ENCODE results near the gene DNHD1.
A peak's percentile ranks its signal among the peaks of the same experiment; 100 is the strongest.

The DNHD1 gene

GRCh38 chr11:6598555-6598954, 101.5 kb downstream of the DNHD1 start:
- Histone ChIP-seq H3K4me1 (ENCODE audit: control insufficient read depth in 1 of 2, insufficient read depth in 2 of 2, low read length in 2 of 2) (peaks cover 10 to 45% of the 10 kb centered on the region in 2 donors), H3K27ac (ENCODE audit: low read length) (no peak overlapping the region), H3K4me3 (ENCODE audit: low read depth in 1 of 2, low read length in 2 of 2) (no peak overlapping the region), H3K27me3 (ENCODE audit: low read depth, low read length) (no peaks in the 10 kb centered on the region), H3K9me3 (ENCODE audit: control insufficient read depth in 1 of 2, low read length in 2 of 2) (no peaks in the 10 kb centered on the region), H3K36me3 (ENCODE audit: control insufficient read depth in 1 of 2, insufficient read depth in 2 of 2, low read length in 2 of 2) (peaks cover 38 to 53% of the 10 kb centered on the region in 2 donors)

- Histone ChIP-seq H3K9me3 (ENCODE audit: control insufficient read depth in 1 of 2, low read length in 2 of 2) (no peaks in the 10 kb centered on the region), H3K4me1 (ENCODE audit: control insufficient read depth in 1 of 2, insufficient read depth in 2 of 2, low read length in 2 of 2) (peaks cover 10 to 45% of the 10 kb centered on the region in 2 donors), H3K36me3 (ENCODE audit: control insufficient read depth in 1 of 2, insufficient read depth in 2 of 2, low read length in 2 of 2) (peaks cover 33 to 46% of the 10 kb centered on the region in 2 donors), H3K4me3 (ENCODE audit: low read depth in 1 of 2, low read length in 2 of 2) (no peak overlapping the region), H3K27ac (ENCODE audit: low read length) (no peak overlapping the region), H3K27me3 (ENCODE audit: low read depth, low read length) (no peaks in the 10 kb centered on the region)
Observed at GRCh38 chr11:6599449-6599848, 102.4 kb downstream of the DNHD1 start.

DNA sequence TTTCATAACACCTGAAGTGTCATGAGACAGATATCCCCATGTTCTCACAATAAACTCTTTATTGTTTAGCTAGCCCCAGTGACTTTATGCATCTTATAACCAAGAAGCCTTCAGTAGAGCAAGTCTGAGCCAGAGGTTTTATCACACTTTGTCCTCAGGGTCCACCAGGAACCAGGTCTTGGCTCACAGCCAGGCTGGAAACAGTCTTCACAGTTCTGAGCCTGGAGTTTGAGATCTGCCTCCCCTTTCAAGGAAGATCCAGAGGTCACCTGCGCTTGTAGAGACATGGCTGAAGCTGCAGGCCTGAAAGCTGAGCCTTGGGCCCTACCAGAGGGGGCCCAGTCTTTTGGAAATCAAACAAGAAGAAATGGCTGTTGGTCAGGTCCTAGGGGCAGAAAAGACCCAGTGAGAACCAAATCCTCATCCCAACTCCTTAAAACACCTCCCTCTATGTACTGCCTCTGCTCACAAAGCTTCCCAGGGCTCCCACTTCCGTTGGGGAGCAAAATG, 102.9 kb downstream of the DNHD1 start:
- Histone ChIP-seq H3K4me1 (ENCODE audit: control insufficient read depth in 1 of 2, insufficient read depth in 2 of 2, low read length in 2 of 2) (peaks cover 14 to 48% of the 10 kb centered on the region in 2 donors), H3K4me3 (ENCODE audit: low read depth in 1 of 2, low read length in 2 of 2) (no peak overlapping the region), H3K27me3 (ENCODE audit: low read depth, low read length) (no peaks in the 10 kb centered on the region), H3K36me3 (ENCODE audit: control insufficient read depth in 1 of 2, insufficient read depth in 2 of 2, low read length in 2 of 2) (peaks cover 32 to 44% of the 10 kb centered on the region in 2 donors), H3K27ac (ENCODE audit: low read length) (no peak overlapping the region), H3K9me3 (ENCODE audit: control insufficient read depth in 1 of 2, low read length in 2 of 2) (no peaks in the 10 kb centered on the region)

- peaks cover 32 to 39% of the 10 kb centered on the region in 2 donors for H3K36me3 ChIP-seq (ENCODE audit: control insufficient read depth in 1 of 2, insufficient read depth in 2 of 2, low read length in 2 of 2)
- H3K27ac ChIP-seq (ENCODE audit: low read length): no peak overlapping the region
- no peaks in the 10 kb centered on the region for H3K27me3 ChIP-seq (ENCODE audit: low read depth, low read length)
- H3K4me1 ChIP-seq (ENCODE audit: control insufficient read depth in 1 of 2, insufficient read depth in 2 of 2, low read length in 2 of 2): peaks cover 16 to 53% of the 10 kb centered on the region in 2 donors
- no peak overlapping the region for H3K4me3 ChIP-seq (ENCODE audit: low read depth in 1 of 2, low read length in 2 of 2)
- H3K9me3 ChIP-seq (ENCODE audit: control insufficient read depth in 1 of 2, low read length in 2 of 2): no peaks in the 10 kb centered on the region
Observed at GRCh38 chr11:6601041-6601461, 104.0 kb downstream of the DNHD1 start.

DNA sequence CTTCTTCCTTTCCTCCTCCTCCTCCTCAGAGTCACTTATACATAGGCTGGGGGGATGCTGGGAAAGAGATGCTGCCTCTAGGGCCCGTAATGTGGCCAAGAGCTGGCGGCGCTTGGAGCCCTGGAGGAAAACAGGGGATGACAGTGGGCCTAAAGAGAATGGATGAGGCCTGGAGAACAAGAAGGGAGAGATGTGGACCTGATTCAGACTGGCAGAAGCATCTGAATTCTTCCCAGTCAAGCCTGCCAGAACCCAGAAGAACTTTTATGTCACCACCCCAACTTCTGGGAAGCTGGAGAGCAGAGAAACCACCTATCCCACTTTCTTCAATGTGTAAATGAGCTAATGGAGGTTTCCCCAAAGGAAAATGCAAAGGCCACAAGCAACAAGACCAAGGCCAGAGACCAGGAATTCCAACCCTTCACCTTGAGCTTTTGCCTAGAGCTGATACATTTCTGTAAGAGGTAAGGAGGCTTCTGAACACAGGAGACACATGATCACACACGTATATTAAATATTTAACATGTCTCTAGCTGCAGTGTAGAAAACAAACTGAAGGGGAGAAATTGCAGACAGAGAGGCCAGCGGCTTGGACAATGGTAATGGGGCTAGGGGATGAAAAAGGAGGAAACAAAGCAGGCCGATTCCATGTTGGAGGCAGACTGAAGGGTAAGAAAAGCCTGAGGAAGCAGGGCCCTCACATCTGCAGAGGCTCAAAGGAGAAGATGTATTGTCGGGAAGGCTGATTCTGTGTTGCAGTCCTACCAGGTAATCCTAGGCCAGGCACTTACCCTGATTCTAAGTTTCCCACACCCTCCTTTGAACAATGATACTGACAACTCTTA, 105.2 kb downstream of the DNHD1 start:
- Histone ChIP-seq H3K36me3 (ENCODE audit: control insufficient read depth in 1 of 2, insufficient read depth in 2 of 2, low read length in 2 of 2) (peaks cover 32 to 33% of the 10 kb centered on the region in 2 donors), H3K4me1 (ENCODE audit: control insufficient read depth in 1 of 2, insufficient read depth in 2 of 2, low read length in 2 of 2) (peaks cover 25 to 55% of the 10 kb centered on the region in 2 donors), H3K27ac (ENCODE audit: low read length) (peak overlapping the region; percentile 94), H3K9me3 (ENCODE audit: control insufficient read depth in 1 of 2, low read length in 2 of 2) (no peaks in the 10 kb centered on the region), H3K27me3 (ENCODE audit: low read depth, low read length) (no peaks in the 10 kb centered on the region), H3K4me3 (ENCODE audit: low read depth in 1 of 2, low read length in 2 of 2) (peak overlapping the region; percentile 95 to 98)

- peaks cover 38 to 39% of the 10 kb centered on the region in 2 donors for H3K36me3 ChIP-seq (ENCODE audit: control insufficient read depth in 1 of 2, insufficient read depth in 2 of 2, low read length in 2 of 2)
- no peaks in the 10 kb centered on the region for H3K27me3 ChIP-seq (ENCODE audit: low read depth, low read length)
- peaks cover 36 to 61% of the 10 kb centered on the region in 2 donors for H3K4me1 ChIP-seq (ENCODE audit: control insufficient read depth in 1 of 2, insufficient read depth in 2 of 2, low read length in 2 of 2)
- peak within 1 kb of the TSS; percentile 95 to 98 for H3K4me3 ChIP-seq (ENCODE audit: low read depth in 1 of 2, low read length in 2 of 2)
- no peaks in the 10 kb centered on the region for H3K9me3 ChIP-seq (ENCODE audit: control insufficient read depth in 1 of 2, low read length in 2 of 2)
- peak within 1 kb of the TSS; percentile 98 for H3K27ac ChIP-seq (ENCODE audit: low read length)
Observed at GRCh38 chr11:6603287-6604080, 106.4 kb downstream of the DNHD1 start, which contains the start of the genes ILK and RRP8. Gene ILK (plus strand): TSS chr11:6603774. CDS start chr11:6604272, 498 bp downstream. Gene RRP8 (minus strand): TSS chr11:6603616. CDS start chr11:6603502, 114 bp downstream.

- peak overlapping the region; percentile 95 to 98 for H3K4me3 ChIP-seq (ENCODE audit: low read depth in 1 of 2, low read length in 2 of 2)
- H3K36me3 ChIP-seq (ENCODE audit: control insufficient read depth in 1 of 2, insufficient read depth in 2 of 2, low read length in 2 of 2): peaks cover 39 to 40% of the 10 kb centered on the region in 2 donors
- H3K4me1 ChIP-seq (ENCODE audit: control insufficient read depth in 1 of 2, insufficient read depth in 2 of 2, low read length in 2 of 2): peaks cover 39 to 68% of the 10 kb centered on the region in 2 donors
- peak overlapping the region; percentile 98 for H3K27ac ChIP-seq (ENCODE audit: low read length)
- no peaks in the 10 kb centered on the region for H3K27me3 ChIP-seq (ENCODE audit: low read depth, low read length)
- H3K9me3 ChIP-seq (ENCODE audit: control insufficient read depth in 1 of 2, low read length in 2 of 2): no peaks in the 10 kb centered on the region
Observed at GRCh38 chr11:6604081-6604626, 107.1 kb downstream of the DNHD1 start.

GRCh38 chr11:6604790-6605189, 107.7 kb downstream of the DNHD1 start:
- no peaks in the 10 kb centered on the region for H3K9me3 ChIP-seq (ENCODE audit: control insufficient read depth in 1 of 2, low read length in 2 of 2)
- H3K4me3 ChIP-seq (ENCODE audit: low read depth in 1 of 2, low read length in 2 of 2): peak overlapping the region; percentile 95 to 98
- no peaks in the 10 kb centered on the region for H3K27me3 ChIP-seq (ENCODE audit: low read depth, low read length)
- peaks cover 39 to 74% of the 10 kb centered on the region in 2 donors for H3K4me1 ChIP-seq (ENCODE audit: control insufficient read depth in 1 of 2, insufficient read depth in 2 of 2, low read length in 2 of 2)
- H3K36me3 ChIP-seq (ENCODE audit: control insufficient read depth in 1 of 2, insufficient read depth in 2 of 2, low read length in 2 of 2): peaks cover 39 to 40% of the 10 kb centered on the region in 2 donors
- peak overlapping the region; percentile 98 for H3K27ac ChIP-seq (ENCODE audit: low read length)

- peaks cover 43 to 79% of the 10 kb centered on the region in 2 donors for H3K4me1 ChIP-seq (ENCODE audit: control insufficient read depth in 1 of 2, insufficient read depth in 2 of 2, low read length in 2 of 2)
Observed at GRCh38 chr11:6606471-6607189, 109.5 kb downstream of the DNHD1 start.

GRCh38 chr11:6607190-6607795, 110.2 kb downstream of the DNHD1 start:
- Histone ChIP-seq H3K4me1 (ENCODE audit: control insufficient read depth in 1 of 2, insufficient read depth in 2 of 2, low read length in 2 of 2) (peaks cover 36 to 72% of the 10 kb centered on the region in 2 donors), H3K27me3 (ENCODE audit: low read depth, low read length) (no peaks in the 10 kb centered on the region), H3K4me3 (ENCODE audit: low read depth in 1 of 2, low read length in 2 of 2) (peak overlapping the region; percentile 24 to 26), H3K9me3 (ENCODE audit: control insufficient read depth in 1 of 2, low read length in 2 of 2) (no peaks in the 10 kb centered on the region), H3K27ac (ENCODE audit: low read length) (peak overlapping the region; percentile 98), H3K36me3 (ENCODE audit: control insufficient read depth in 1 of 2, insufficient read depth in 2 of 2, low read length in 2 of 2) (peaks cover 36 to 38% of the 10 kb centered on the region in 2 donors)

More at GRCh38 chr11:6606471-6607189, 109.5 kb downstream of the DNHD1 start:
- Histone ChIP-seq H3K27ac (ENCODE audit: low read length) (peak overlapping the region; percentile 98), H3K36me3 (ENCODE audit: control insufficient read depth in 1 of 2, insufficient read depth in 2 of 2, low read length in 2 of 2) (peaks cover 37 to 38% of the 10 kb centered on the region in 2 donors), H3K9me3 (ENCODE audit: control insufficient read depth in 1 of 2, low read length in 2 of 2) (no peaks in the 10 kb centered on the region), H3K4me3 (ENCODE audit: low read depth in 1 of 2, low read length in 2 of 2) (peak overlapping the region; percentile 58 to 98), H3K27me3 (ENCODE audit: low read depth, low read length) (no peaks in the 10 kb centered on the region)
